BLaER1 treated with 17β-estradiol and CSF1 and Interleukin-3, amounts not matched to agents 10 nM and 100 nM (cell line): ENCODE measurements around the gene CABLES2.

ENCODE experiments used
- H3K27ac ChIP-seq, 11 experiments: shearing (Covaris generic); formaldehyde crosslinking; 2 replicates each; pipeline ENCODE4 v1.8.1; 2022
- H3K27me3 ChIP-seq, 11 experiments: shearing (Covaris generic); formaldehyde crosslinking; 2 replicates each; pipeline ENCODE4 v1.8.1; 2022
- H3K36me3 ChIP-seq, 11 experiments: shearing (Covaris generic); formaldehyde crosslinking; 2 replicates each; pipeline ENCODE4 v1.8.1; 2022
- H3K4me1 ChIP-seq, 10 experiments: shearing (Covaris generic); formaldehyde crosslinking; 2 replicates each; pipeline ENCODE4 v1.8.1; 2022
- H3K4me2 ChIP-seq, 11 experiments: shearing (Covaris generic); formaldehyde crosslinking; 2 replicates each; pipeline ENCODE4 v1.8.1; 2022
- H3K4me3 ChIP-seq, 10 experiments: shearing (Covaris generic); formaldehyde crosslinking; 2 replicates each; pipeline ENCODE4 v1.8.1; 2022
- H3K9ac ChIP-seq, 11 experiments: shearing (Covaris generic); formaldehyde crosslinking; 2 replicates each; pipeline ENCODE4 v1.8.1; 2022
- H3K9me3 ChIP-seq, 11 experiments: shearing (Covaris generic); formaldehyde crosslinking; replicated peaks in 1 of 11; 2 replicates each; pipeline ENCODE4 v1.8.1; 2022
- H4K20me1 ChIP-seq, 11 experiments: shearing (Covaris generic); formaldehyde crosslinking; 2 replicates each; pipeline ENCODE4 v1.8.1; 2022
- Cebpa-rat ChIP-seq, 11 experiments: shearing (Covaris generic); IDR thresholded peaks; 2 replicates each; pipeline ENCODE4 v1.8.1; 2022

The CABLES2 gene

GRCh38 chr20:62361799-62362589, 45.1 kb downstream of the CABLES2 start:
- H3K9me3 ChIP-seq, result no peaks in the 10 kb centered on the region
- H3K4me1 ChIP-seq, result peaks cover 44 to 85% (median 73%) of the 10 kb centered on the region in 10 experiments
- 0 out of 22 replicates have a peak overlapping the region, but pooled peaks of 1 of the 11 experiments have one; percentile 14 for H3K9ac ChIP-seq
- H4K20me1 ChIP-seq, result peaks cover 5 to 83% (median 51%) of the 10 kb centered on the region in 11 experiments; a peak in 20 of 22 replicates
- no peak for TF ChIP-seq Cebpa-rat (IDR thresholded peaks at IDR 0.05)
- H3K27me3 ChIP-seq, result peaks cover 12 to 32% (median 25%) of the 10 kb centered on the region in 11 experiments
- H3K36me3 ChIP-seq, result no peaks in the 10 kb centered on the region; a peak in 1 of 22 replicates
- no peak overlapping the region for H3K4me3 ChIP-seq
- H3K27ac ChIP-seq, result no peak overlapping the region; a peak in 1 of 22 replicates
- peak overlapping the region in 5 of 11 experiments; percentile 11 to 99 (median 99); a peak in 4 of 22 replicates for H3K4me2 ChIP-seq

DNA sequence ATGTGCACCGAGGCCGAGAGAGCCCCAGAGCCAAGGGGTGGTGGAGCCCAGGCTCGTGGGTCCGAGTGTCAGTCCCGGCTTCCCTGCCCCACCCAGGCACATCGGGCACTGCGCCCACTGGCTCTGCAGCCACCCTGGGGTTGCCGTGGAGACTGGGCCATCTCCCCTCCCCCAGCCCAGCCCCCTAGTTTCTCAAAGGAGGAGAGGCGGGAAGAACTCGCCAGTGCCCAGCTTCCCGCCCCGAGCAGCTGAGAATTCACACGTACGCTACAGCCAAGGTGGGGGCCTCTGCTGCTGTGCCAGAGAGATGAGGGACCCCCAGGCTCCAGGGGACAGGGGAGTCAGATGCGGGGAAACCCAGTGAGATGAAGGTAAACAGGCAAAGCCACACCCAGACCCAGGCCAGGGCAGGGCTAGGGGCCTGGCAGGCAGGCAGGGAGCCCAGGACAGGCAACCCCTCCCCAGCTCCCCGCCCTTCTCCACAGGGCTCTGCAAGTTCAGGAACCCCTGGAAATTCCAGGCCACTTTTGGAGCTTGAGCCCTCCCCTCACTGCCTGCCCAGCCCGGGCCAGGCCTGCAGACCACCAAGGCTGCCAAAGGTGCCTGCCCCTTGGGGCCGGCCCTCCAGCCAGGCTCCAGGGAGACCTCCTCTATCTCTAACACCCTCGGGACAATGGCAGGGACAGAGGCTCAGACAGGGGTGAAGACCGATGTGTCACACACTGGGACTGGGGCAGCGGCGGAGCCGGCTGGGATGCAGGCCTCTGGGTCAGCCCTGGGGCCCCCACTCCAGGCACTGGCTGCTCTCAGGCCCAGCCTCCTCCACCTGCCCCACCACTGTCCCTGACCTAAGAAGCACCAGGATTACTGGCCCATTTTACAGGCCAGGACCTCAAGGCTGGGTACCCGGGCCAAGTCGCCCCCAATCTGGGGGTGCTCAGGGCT, 46.0 kb downstream of the CABLES2 start:
- Histone ChIP-seq H3K36me3 (no peaks in the 10 kb centered on the region; a peak in 1 of 22 replicates), H3K4me3 (no peak overlapping the region), H3K9ac (peak overlapping the region in 1 of 11 experiments; percentile 32; a peak in 1 of 22 replicates), H3K27ac (no peak overlapping the region; a peak in 1 of 22 replicates), H4K20me1 (peaks cover 4 to 87% (median 59%) of the 10 kb centered on the region in 11 experiments; a peak in 20 of 22 replicates), H3K4me1 (peaks cover 46 to 86% (median 74%) of the 10 kb centered on the region in 10 experiments), H3K27me3 (peaks cover 3 to 24% (median 16%) of the 10 kb centered on the region in 11 experiments), H3K9me3 (no peaks in the 10 kb centered on the region), H3K4me2 (0 out of 22 replicates have a peak overlapping the region, but pooled peaks of 1 of the 11 experiments have one; percentile 1)
- no peak for TF ChIP-seq Cebpa-rat (IDR thresholded peaks at IDR 0.05)

DNA sequence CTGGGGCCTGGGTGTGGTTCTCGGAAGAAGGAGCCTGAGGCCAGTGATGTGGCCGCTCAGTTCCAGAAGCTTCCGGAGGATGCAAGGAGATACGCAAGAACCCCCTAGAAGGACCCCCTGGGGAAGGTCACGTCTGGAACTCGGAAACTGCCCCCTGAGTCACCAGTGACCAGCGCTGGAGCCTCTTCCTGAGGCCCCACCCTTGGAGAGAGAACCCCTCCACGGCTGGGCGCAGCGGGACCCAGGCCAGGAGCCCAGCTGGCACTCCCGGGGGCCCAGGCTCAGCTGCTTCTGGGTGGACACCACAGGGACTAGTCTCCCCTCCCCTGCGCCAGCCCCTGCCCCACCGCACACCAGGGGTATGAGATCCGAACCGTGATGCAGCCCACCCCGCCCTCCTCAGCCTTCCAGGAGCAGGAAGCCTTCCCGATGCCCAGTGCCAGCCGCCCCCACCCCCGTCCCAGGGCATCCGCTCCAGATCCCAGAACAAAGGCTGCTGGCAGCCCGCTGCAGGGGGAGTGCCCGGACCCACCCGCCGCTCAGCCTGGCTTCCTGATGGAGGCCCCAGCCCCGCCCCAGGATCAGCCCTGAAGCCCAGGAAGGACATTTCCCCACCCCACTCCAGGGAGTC, 47.5 kb downstream of the CABLES2 start:
- peaks cover 55 to 86% (median 75%) of the 10 kb centered on the region in 10 experiments for H3K4me1 ChIP-seq
- H3K4me3 ChIP-seq, result no peak overlapping the region
- peaks cover 0 to 87% (median 46%) of the 10 kb centered on the region in 11 experiments; a peak in 19 of 22 replicates for H4K20me1 ChIP-seq
- peak overlapping the region in 8 of 11 experiments; percentile 19 to 98 (median 96); a peak in 10 of 22 replicates for H3K4me2 ChIP-seq
- no peak for TF ChIP-seq Cebpa-rat (IDR thresholded peaks at IDR 0.05)
- peak overlapping the region in 1 of 11 experiments; percentile 61; a peak in 1 of 22 replicates for H3K27ac ChIP-seq
- no peaks in the 10 kb centered on the region; a peak in 1 of 22 replicates for H3K36me3 ChIP-seq
- no peaks in the 10 kb centered on the region for H3K9me3 ChIP-seq
- peaks cover 0 to 13% (median 3%) of the 10 kb centered on the region in 11 experiments; a peak in 9 of 22 replicates for H3K27me3 ChIP-seq
- peak overlapping the region in 2 of 11 experiments; percentile 4 to 14; a peak in 1 of 22 replicates for H3K9ac ChIP-seq

- peaks cover 50 to 84% (median 73%) of the 10 kb centered on the region in 10 experiments for H3K4me1 ChIP-seq
- H3K4me2 ChIP-seq, result peak overlapping the region in 10 of 11 experiments; percentile 19 to 98 (median 96); a peak in 18 of 22 replicates
- H3K36me3 ChIP-seq, result no peaks in the 10 kb centered on the region; a peak in 1 of 22 replicates
- TF ChIP-seq Cebpa-rat (IDR thresholded peaks at IDR 0.05), result no peak
- H3K9me3 ChIP-seq, result no peaks in the 10 kb centered on the region
- H3K27me3 ChIP-seq, result peaks cover 0 to 13% (median 0%) of the 10 kb centered on the region in 11 experiments; a peak in 5 of 22 replicates
- H4K20me1 ChIP-seq, result peaks cover 0 to 86% (median 40%) of the 10 kb centered on the region in 11 experiments; a peak in 19 of 22 replicates
- peak overlapping the region in 1 of 11 experiments; percentile 61; a peak in 2 of 22 replicates for H3K27ac ChIP-seq
- no peak overlapping the region for H3K4me3 ChIP-seq
- peak overlapping the region in 2 of 11 experiments; percentile 4 to 14; a peak in 1 of 22 replicates for H3K9ac ChIP-seq
These were observed 48.0 kb downstream of the CABLES2 start for GRCh38 chr20:62359043-62359490.

GRCh38 chr20:62358171-62359042, 48.7 kb downstream of the CABLES2 start:
- peak overlapping the region in 2 of 10 experiments; percentile 42 to 57; a peak in 3 of 20 replicates for H3K4me3 ChIP-seq
- H3K4me1 ChIP-seq, result peaks cover 44 to 81% (median 68%) of the 10 kb centered on the region in 10 experiments
- peak overlapping the region in 10 of 11 experiments; percentile 19 to 66 (median 57); a peak in 12 of 22 replicates for H3K9ac ChIP-seq
- H3K9me3 ChIP-seq, result no peaks in the 10 kb centered on the region
- TF ChIP-seq Cebpa-rat (IDR thresholded peaks at IDR 0.05), result no peak
- peaks cover 0 to 13% (median 0%) of the 10 kb centered on the region in 11 experiments; a peak in 4 of 22 replicates for H3K27me3 ChIP-seq
- H3K27ac ChIP-seq, result peak overlapping the region in 9 of 11 experiments; percentile 1 to 66 (median 47); a peak in 15 of 22 replicates
- H4K20me1 ChIP-seq, result peaks cover 0 to 79% (median 34%) of the 10 kb centered on the region in 11 experiments; a peak in 15 of 22 replicates
- H3K4me2 ChIP-seq, result peak overlapping the region; percentile 85 to 98 (median 96)
- H3K36me3 ChIP-seq, result no peaks in the 10 kb centered on the region; a peak in 1 of 22 replicates

- H3K9ac ChIP-seq, result peak overlapping the region; percentile 36 to 66 (median 57); a peak in 18 of 22 replicates
- no peak for TF ChIP-seq Cebpa-rat (IDR thresholded peaks at IDR 0.05)
- peaks cover 0 to 13% (median 0%) of the 10 kb centered on the region in 11 experiments; a peak in 4 of 22 replicates for H3K27me3 ChIP-seq
- H3K4me3 ChIP-seq, result peak overlapping the region in 6 of 10 experiments; percentile 37 to 57 (median 41); a peak in 7 of 20 replicates
- H3K4me2 ChIP-seq, result peak overlapping the region; percentile 85 to 98 (median 96)
- H4K20me1 ChIP-seq, result peaks cover 0 to 78% (median 26%) of the 10 kb centered on the region in 11 experiments; a peak in 14 of 22 replicates
- H3K4me1 ChIP-seq, result peaks cover 44 to 80% (median 63%) of the 10 kb centered on the region in 10 experiments
- H3K36me3 ChIP-seq, result no peaks in the 10 kb centered on the region; a peak in 1 of 22 replicates
- H3K27ac ChIP-seq, result peak overlapping the region in 10 of 11 experiments; percentile 1 to 66 (median 48); a peak in 18 of 22 replicates
- H3K9me3 ChIP-seq, result no peaks in the 10 kb centered on the region
These were observed 49.4 kb downstream of the CABLES2 start for GRCh38 chr20:62357681-62358080.
